Neural progenitor cell (in vitro differentiated cells): ENCODE results near the gene KIF26B. TPM values are rescaled to one million over a fixed set of nuclear protein-coding genes. Genes with fewer than 3 reads are reported as not detected.

ENCODE experiments used
- DNase-seq: peaks from one replicate; pipeline ENCODE4 v3.0.0-alpha.2; 2016; ENCODE audit warnings: low spot score
- H2AFZ ChIP-seq: fragments of 200-600 bp; sonication (generic); replicated peaks from 2 replicates; pipeline ENCODE4 v1.6.1; 2016; ENCODE audit warnings: antibody characterized with exemption
- H3F3A ChIP-seq: fragments of 200-600 bp; sonication (generic); 2 replicates; pipeline ENCODE4 v1.6.1; 2016; ENCODE audit warnings: antibody characterized with exemption, low read depth
- H3K27ac ChIP-seq: fragments of 200-600 bp; sonication (generic); 2 replicates; pipeline ENCODE4 v1.5.1; 2016; ENCODE audit warnings: mild to moderate bottlenecking
- H3K27me3 ChIP-seq: fragments of 200-600 bp; sonication (generic); 2 replicates; pipeline ENCODE4 v1.6.1; 2016; ENCODE audit warnings: mild to moderate bottlenecking, moderate library complexity
- H3K36me3 ChIP-seq: fragments of 200-600 bp; sonication (generic); 2 replicates; pipeline ENCODE4 v1.5.1; 2016
- H3K4me1 ChIP-seq: fragments of 200-600 bp; sonication (generic); 2 replicates; pipeline ENCODE4 v1.6.1; 2016; ENCODE audit warnings: mixed run types
- H3K4me2 ChIP-seq: fragments of 200-600 bp; sonication (generic); 2 replicates; pipeline ENCODE4 v1.6.1; 2016
- H3K4me3 ChIP-seq: fragments of 200-600 bp; sonication (generic); 2 replicates; pipeline ENCODE4 v1.5.1; 2016
- H3K79me2 ChIP-seq: fragments of 200-600 bp; sonication (generic); 2 replicates; pipeline ENCODE4 v1.6.1; 2016; ENCODE audit warnings: low read depth
- H3K9ac ChIP-seq: fragments of 200-600 bp; sonication (generic); 2 replicates; pipeline ENCODE4 v1.6.1; 2016
- H3K9me3 ChIP-seq: fragments of 200-600 bp; sonication (generic); 2 replicates; pipeline ENCODE4 v1.5.1; 2016; ENCODE audit warnings: low read depth
- H4K20me1 ChIP-seq: fragments of 200-600 bp; sonication (generic); 2 replicates; pipeline ENCODE4 v1.6.1; 2016; ENCODE audit warnings: low read depth
- H3K27ac Mint-ChIP-seq: 3 replicates; pipeline ENCODE4 v1.8.0; 2021; ENCODE audit warnings: mixed read lengths
- H3K27me3 Mint-ChIP-seq: 2 replicates; pipeline ENCODE4 v1.8.0; 2022; ENCODE audit warnings: low read depth, mild to moderate bottlenecking, inconsistent platforms, moderate library complexity, mixed read lengths; ENCODE audit not compliant: insufficient read depth
- H3K36me3 Mint-ChIP-seq: 3 replicates; pipeline ENCODE4 v1.8.0; 2021; ENCODE audit warnings: mixed read lengths
- H3K4me1 Mint-ChIP-seq: 3 replicates; pipeline ENCODE4 v1.8.0; 2021; ENCODE audit warnings: mixed read lengths
- H3K4me3 Mint-ChIP-seq: 3 replicates; pipeline ENCODE4 v1.8.0; 2021; ENCODE audit warnings: mild to moderate bottlenecking, moderate library complexity, mixed read lengths
- H3K9me3 Mint-ChIP-seq: 3 replicates; pipeline ENCODE4 v1.8.0; 2020; ENCODE audit warnings: mixed read lengths
- CTCF ChIP-seq: fragments of 200-600 bp; sonication (generic); IDR thresholded peaks from 2 replicates; pipeline ENCODE4 v1.5.1; 2017; ENCODE audit warnings: antibody characterized with exemption, mild to moderate bottlenecking
- EZH2 ChIP-seq: fragments of 200-600 bp; sonication (generic); IDR thresholded peaks from 2 replicates; pipeline ENCODE4 v1.6.1; 2017; ENCODE audit warnings: antibody characterized with exemption, mild to moderate bottlenecking, moderate library complexity
- EZH2phosphoT487 ChIP-seq: fragments of 200-600 bp; sonication (generic); IDR thresholded peaks from 2 replicates; pipeline ENCODE4 v1.6.1; 2017; ENCODE audit warnings: antibody characterized with exemption
- total RNA-seq: library from RNA; depleted of rRNA; stranded (reverse); fragments of >200 nt; gene quantifications from 2 replicates; pipeline ENCODE4 v1.2.3, GENCODE V29; 2015; ENCODE audit warnings: low replicate concordance

KIF26B gene
- total RNA-seq, 1 donor from 2014 or later: 0.47 TPM

- H4K20me1 ChIP-seq: no peaks in the 10 kb centered on the region
- no peak overlapping the region for H3K4me3 ChIP-seq
- Mint-ChIP-seq H3K27ac (no peak overlapping the region), H3K36me3 (peaks cover 17% of the 10 kb centered on the region), H3K4me1 (peaks cover 13% of the 10 kb centered on the region), H3K4me3 (no peak overlapping the region), H3K9me3 (peaks cover 23% of the 10 kb centered on the region), H3K27me3 (peaks cover 9% of the 10 kb centered on the region)
- peaks cover 42% of the 10 kb centered on the region for H3K27me3 ChIP-seq
- H3K9ac ChIP-seq: no peak overlapping the region
- no peak overlapping the region for H3K4me2 ChIP-seq
- TF ChIP-seq EZH2 (no peak), CTCF (no peak), EZH2phosphoT487 (no peak)
- H3K4me1 ChIP-seq: peaks cover 8% of the 10 kb centered on the region
- no peaks in the 10 kb centered on the region for H3K79me2 ChIP-seq
- H3K9me3 ChIP-seq: no peaks in the 10 kb centered on the region
- no peak overlapping the region for H3K27ac ChIP-seq
- H3K36me3 ChIP-seq: no peaks in the 10 kb centered on the region
- DNase-seq: no peak
- no peak overlapping the region for H2AFZ ChIP-seq
- peaks cover 8% of the 10 kb centered on the region for H3F3A ChIP-seq
These were observed 5.5 kb downstream of the KIF26B start for GRCh38 chr1:245160288-245160687.

GRCh38 chr1:245160741-245161400 is 6.1 kb downstream of the KIF26B start:
- no peaks in the 10 kb centered on the region for H4K20me1 ChIP-seq
- H3K27ac ChIP-seq: no peak overlapping the region

GRCh38 chr1:245161866-245162265 is 7.1 kb downstream of the KIF26B start:
- peaks cover 13% of the 10 kb centered on the region for H3K27me3 Mint-ChIP-seq
- no peaks in the 10 kb centered on the region for H3K9me3 ChIP-seq
- H3K9me3 Mint-ChIP-seq: peaks cover 25% of the 10 kb centered on the region
- peaks cover 26% of the 10 kb centered on the region for H3K27me3 ChIP-seq
- H3K4me3 ChIP-seq: no peak overlapping the region
- H3K27ac ChIP-seq: no peak overlapping the region
- no peak overlapping the region for H3K4me2 ChIP-seq
- H2AFZ ChIP-seq: no peak overlapping the region
- no peak overlapping the region for H3K27ac Mint-ChIP-seq
- H3K36me3 Mint-ChIP-seq: peaks cover 17% of the 10 kb centered on the region
- H3K9ac ChIP-seq: no peak overlapping the region
- DNase-seq: no peak
- TF ChIP-seq CTCF (no peak), EZH2phosphoT487 (no peak), EZH2 (no peak)
- no peaks in the 10 kb centered on the region for H3K79me2 ChIP-seq
- H3K4me3 Mint-ChIP-seq: no peak overlapping the region
- peaks cover 6% of the 10 kb centered on the region for H3F3A ChIP-seq
- H4K20me1 ChIP-seq: no peaks in the 10 kb centered on the region
- peaks cover 24% of the 10 kb centered on the region for H3K4me1 Mint-ChIP-seq
- no peaks in the 10 kb centered on the region for H3K36me3 ChIP-seq
- peaks cover 16% of the 10 kb centered on the region for H3K4me1 ChIP-seq

More at GRCh38 chr1:245160741-245161400, 6.1 kb downstream of the KIF26B start:
- Mint-ChIP-seq H3K27me3 (peaks cover 13% of the 10 kb centered on the region), H3K36me3 (peaks cover 17% of the 10 kb centered on the region), H3K4me3 (no peak overlapping the region), H3K9me3 (peaks cover 25% of the 10 kb centered on the region), H3K27ac (no peak overlapping the region), H3K4me1 (peaks cover 17% of the 10 kb centered on the region)
- Histone ChIP-seq H3K79me2 (no peaks in the 10 kb centered on the region), H3K4me1 (peaks cover 8% of the 10 kb centered on the region), H3K9me3 (no peaks in the 10 kb centered on the region), H2AFZ (no peak overlapping the region), H3K36me3 (no peaks in the 10 kb centered on the region), H3K4me2 (no peak overlapping the region), H3F3A (peaks cover 8% of the 10 kb centered on the region), H3K27me3 (peaks cover 36% of the 10 kb centered on the region), H3K9ac (no peak overlapping the region), H3K4me3 (no peak overlapping the region)
- TF ChIP-seq EZH2: no peak
- TF ChIP-seq CTCF: no peak
- no peak for TF ChIP-seq EZH2phosphoT487
- DNase-seq: no peak
